GM19239 (cell line): ENCODE results near the gene CREBBP.

Source experiments
- DNase-seq: peaks from one replicate; pipeline ENCODE4 v3.0.0; 2011; ENCODE audit warnings: low spot score; ENCODE audit not compliant: insufficient read length
- FAIRE-seq: peaks from 2 replicates; lab custom pipeline; 2011; peaks lifted over from hg19 to GRCh38; lab: Jason Lieb, UNC

The CREBBP gene

DNA sequence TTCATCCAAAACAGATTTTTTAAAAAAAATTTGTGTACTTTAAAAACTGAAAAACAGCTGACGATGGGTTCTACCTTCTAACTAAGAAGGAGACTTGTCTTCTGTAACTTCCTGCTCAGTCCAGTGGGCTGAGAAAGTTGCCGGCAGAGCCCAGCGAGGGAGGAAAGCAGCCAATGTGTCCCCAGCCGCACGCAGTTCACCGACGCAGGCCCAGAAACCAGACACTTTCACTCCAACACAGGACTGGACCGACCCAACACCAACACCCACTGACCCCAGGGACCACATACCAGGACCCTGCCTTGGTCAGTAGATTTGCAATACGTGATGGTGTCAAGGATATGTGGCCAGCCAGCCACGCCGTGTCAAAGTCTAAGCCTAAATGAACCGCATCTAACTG is 188.8 kb downstream of the CREBBP start:
- no peak for FAIRE-seq

DNA sequence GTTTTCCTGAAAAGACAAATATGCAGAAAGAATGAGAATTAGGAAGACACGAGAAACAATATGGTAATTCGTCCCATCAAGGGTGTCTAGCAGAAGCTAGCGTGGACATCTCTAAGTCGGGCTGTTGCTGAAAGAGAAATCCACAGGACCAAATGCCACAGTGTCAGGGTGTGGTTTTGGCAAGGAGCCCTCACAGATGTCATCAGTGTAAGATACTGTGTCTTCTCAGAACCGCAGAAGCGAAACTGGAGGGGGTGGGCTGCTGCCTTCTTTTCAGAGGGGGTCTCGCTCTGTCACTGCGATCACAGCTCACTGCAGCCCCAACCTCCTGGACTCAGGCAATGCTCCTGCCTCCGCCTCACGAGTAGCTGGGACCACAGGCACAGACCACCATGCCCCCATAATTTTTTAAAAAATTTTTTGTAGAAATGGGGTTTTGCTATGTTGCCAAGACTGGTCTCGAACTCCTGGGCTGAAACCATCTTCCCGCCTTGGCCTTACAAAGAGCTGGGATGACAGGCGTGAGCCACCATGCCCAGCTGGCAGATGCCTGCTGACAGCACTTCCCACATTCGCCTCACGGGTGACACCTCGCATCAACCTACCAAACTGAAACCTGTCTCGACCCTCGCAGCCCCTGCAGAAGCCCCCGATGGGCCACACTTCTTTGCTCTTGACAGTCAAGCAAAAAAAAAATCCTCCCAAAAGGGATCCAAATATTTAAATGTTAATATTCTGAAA is 189.4 kb downstream of the CREBBP start:
- DNase-seq, result no peak
- FAIRE-seq, result no peak

More for the DNA sequence above, 188.8 kb downstream of the CREBBP start:
- no peak for DNase-seq

DNA sequence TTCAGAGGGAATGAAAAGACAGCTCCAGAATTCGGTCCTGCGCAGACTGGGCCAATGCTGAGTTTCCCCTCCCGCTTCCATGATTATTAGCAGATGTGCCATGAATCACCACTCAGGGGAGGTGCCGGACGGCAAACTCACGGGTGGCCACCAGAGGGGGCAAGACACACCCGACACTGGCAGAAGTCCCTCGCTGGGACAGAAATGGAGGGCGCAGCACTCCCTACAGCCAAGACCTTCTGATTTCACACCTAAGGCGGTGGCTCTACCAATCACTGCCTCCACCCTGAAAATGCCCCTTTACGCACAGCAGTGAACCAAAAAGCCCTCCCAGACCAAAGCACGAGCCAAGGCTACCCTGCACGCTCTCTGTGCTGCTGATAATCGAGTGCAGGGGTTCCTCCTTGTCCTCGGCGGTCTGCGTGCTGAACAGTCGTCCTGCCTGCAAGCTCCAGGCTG is 190.0 kb downstream of the CREBBP start:
- peak; percentile 83 for DNase-seq
- FAIRE-seq, result peak; percentile 71

DNA sequence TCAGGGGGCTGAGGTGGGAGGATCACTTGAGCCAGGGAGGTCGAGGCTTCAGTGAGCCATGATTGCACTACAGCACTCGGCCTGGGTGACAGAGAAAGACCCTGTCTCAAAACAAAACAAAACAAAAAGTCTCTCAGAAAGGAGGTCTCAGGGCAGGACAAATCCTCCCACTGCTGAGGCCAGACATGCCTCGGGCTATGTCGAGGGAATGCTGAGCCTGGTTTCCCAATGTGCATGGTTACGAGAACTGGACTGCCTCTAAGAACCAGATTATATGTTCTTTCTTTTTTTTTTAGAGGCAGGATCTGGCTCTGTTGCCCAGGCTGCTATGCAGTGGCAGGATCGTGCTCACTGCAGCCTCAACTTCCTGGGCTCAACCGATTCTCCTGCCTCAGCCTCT is 190.8 kb downstream of the CREBBP start:
- DNase-seq (no peak), FAIRE-seq (no peak)

DNA sequence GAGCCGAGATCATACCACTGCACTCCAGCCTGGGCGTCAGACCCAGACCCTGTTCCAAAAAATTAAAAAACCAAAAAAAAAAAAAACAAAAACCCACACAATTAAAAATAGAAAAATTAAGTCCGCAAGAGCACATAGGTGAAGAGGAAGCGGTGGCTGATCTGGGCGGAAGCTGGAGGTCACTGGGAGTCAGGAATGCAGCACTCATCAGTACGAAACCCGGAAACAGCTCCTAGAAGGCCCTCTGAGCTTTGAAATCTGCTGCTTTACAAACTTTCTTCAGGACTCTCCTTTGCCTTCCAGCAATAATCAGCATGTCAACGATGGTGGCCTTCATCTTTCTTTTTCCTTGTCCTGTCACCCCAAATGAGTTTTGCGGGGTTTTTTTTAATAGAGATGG is 192.7 kb downstream of the CREBBP start:
- FAIRE-seq (no peak), DNase-seq (no peak)

DNA sequence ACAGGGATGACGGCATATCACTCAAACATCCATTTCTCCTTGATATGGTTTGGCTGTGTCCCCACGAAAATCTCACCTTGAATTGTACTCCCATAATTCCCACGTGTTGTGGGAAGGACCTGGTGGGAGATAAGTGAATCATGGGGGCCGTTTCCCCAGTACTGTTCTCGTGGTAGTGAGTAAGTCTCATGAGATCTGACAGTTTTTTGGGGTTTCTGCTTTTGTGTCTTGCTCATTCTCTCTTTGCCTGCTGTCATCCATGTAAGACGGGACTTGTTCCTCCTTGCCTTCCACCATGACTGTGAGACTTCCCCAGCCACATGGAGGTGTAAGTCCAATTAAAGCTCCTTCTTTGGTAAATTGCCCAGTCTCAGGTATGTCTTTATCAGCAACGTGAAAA is 193.5 kb downstream of the CREBBP start:
- DNase-seq (no peak), FAIRE-seq (no peak)

DNA sequence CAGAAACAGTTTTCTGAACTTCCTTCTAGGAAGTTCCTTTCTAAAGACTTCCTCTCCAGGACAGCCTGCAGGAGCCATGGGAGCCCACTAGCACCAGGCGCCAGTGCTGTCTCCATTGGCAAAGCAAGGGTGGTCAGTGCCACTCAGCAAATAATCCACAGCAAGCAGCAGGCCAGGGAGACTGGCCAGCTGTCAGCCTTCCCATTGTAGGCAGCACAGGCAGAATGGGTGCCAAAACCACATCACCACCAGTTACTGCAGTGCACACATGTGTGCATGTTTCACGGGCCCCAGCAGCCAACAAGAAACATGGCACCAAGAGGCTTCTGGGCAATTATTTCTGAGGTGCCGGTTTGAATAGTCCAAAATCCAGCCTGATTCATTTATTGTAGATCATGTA is 199.3 kb downstream of the CREBBP start:
- DNase-seq (no peak), FAIRE-seq (no peak)

DNA sequence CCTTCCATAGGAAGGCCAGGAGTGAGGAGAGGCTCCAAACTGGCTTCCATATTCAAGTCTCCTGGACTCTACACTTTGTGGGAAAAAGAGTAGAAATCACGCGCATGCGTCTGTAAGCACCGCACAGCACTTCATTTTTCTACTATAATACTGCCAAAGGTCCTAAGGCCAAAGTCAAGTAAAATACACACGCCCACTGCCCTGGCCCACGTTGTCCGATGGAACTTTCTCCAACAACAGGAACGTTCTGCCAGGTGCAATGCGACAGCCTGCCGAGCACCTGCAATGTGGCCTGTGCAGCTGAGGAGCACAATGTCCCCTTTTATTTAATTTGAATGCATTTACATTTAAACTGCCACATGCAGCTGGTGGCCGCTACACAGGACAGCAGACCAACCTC is 202.5 kb downstream of the CREBBP start:
- DNase-seq (no peak), FAIRE-seq (no peak)

DNA sequence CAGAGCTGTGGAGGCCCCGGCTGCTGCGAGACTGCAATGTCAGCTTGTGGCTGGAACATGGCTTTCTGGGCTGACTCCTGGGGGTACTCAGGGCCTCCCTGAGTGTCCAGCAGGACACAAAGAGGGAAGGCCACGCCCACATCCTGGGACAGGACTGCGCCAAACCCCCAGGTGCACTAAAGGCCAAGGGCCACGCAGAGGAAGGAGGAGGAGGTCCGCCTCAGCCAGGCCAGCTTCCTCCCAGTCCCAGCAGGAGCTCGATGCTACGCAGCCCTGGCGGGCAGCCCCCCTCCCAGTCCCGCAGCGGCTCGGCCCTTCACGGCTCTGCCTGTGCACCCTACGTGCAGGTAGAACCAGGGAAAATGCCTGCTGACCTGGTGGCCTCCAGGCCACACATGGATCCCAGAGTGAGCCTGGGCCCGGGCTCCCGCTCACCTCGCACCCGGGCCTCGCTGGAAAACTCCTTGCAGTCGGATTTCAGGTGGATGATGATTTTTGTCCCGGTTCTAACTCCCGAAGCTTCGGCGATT is 204.8 kb downstream of the CREBBP start:
- no peak for DNase-seq
- no peak for FAIRE-seq
